Neutrophil (primary cell): ENCODE data around the gene PTPRZ1.

Source experiments
- H3K27ac ChIP-seq: fragments of 200-600 bp; sonication (generic); 2 replicates; pipeline ENCODE4 v1.5.1; 2016; ENCODE audit warnings: mild to moderate bottlenecking, moderate library complexity
- H3K27me3 ChIP-seq: fragments of 200-600 bp; sonication (generic); 2 replicates; pipeline ENCODE4 v1.6.0; 2016; ENCODE audit warnings: mild to moderate bottlenecking
- H3K36me3 ChIP-seq: fragments of 200-600 bp; sonication (generic); 2 replicates; pipeline ENCODE4 v1.5.1; 2017
- H3K4me1 ChIP-seq, 2 experiments: fragments of 200-600 bp in 1 of 2; sonication (generic) in 1 of 2; 1 replicate in 1 of 2; 2 replicates in 1 of 2; pipeline versions ENCODE4 v1.5.1 to v1.6.1; 2013 to 2016; ENCODE audit warnings: low read depth in 1 of 2, low read length in 1 of 2, mild to moderate bottlenecking in 1 of 2, moderate library complexity in 1 of 2; ENCODE audit not compliant: control insufficient read depth in 1 of 2, insufficient read depth in 1 of 2
- H3K4me3 ChIP-seq, 2 experiments: fragments of 200-600 bp in 1 of 2; sonication (generic) in 1 of 2; 1 replicate in 1 of 2; 2 replicates in 1 of 2; pipeline ENCODE4 v1.5.1; 2013 to 2016; ENCODE audit warnings: low read depth in 1 of 2, low read length in 1 of 2, mild to moderate bottlenecking in 1 of 2, moderate library complexity in 1 of 2
- H3K9me3 ChIP-seq: fragments of 200-600 bp; sonication (generic); 2 replicates; pipeline ENCODE4 v1.5.1; 2016
- CTCF ChIP-seq: fragments of 200-600 bp; sonication (generic); IDR thresholded peaks from 2 replicates; pipeline ENCODE4 v1.5.1; 2016; ENCODE audit warnings: antibody characterized with exemption

Gene PTPRZ1

GRCh38 chr7:122033641-122034040 lies 160.7 kb downstream of the PTPRZ1 start:
- TF ChIP-seq CTCF: no peak
- H3K4me1 ChIP-seq: no peaks in the 10 kb centered on the region
- no peak overlapping the region for H3K27ac ChIP-seq
- H3K4me3 ChIP-seq: no peak overlapping the region
- no peaks in the 10 kb centered on the region for H3K9me3 ChIP-seq
- no peaks in the 10 kb centered on the region for H3K27me3 ChIP-seq
- H3K36me3 ChIP-seq: no peaks in the 10 kb centered on the region

GRCh38 chr7:122035876-122036275 lies 162.9 kb downstream of the PTPRZ1 start:
- no peaks in the 10 kb centered on the region for H3K27me3 ChIP-seq
- no peak overlapping the region for H3K27ac ChIP-seq
- H3K4me1 ChIP-seq: no peaks in the 10 kb centered on the region
- no peaks in the 10 kb centered on the region for H3K9me3 ChIP-seq
- no peak overlapping the region for H3K4me3 ChIP-seq
- TF ChIP-seq CTCF: no peak
- H3K36me3 ChIP-seq: no peaks in the 10 kb centered on the region

GRCh38 chr7:122038134-122038533 lies 165.2 kb downstream of the PTPRZ1 start:
- Histone ChIP-seq H3K27me3 (no peaks in the 10 kb centered on the region), H3K27ac (no peak overlapping the region), H3K9me3 (no peaks in the 10 kb centered on the region), H3K36me3 (no peaks in the 10 kb centered on the region), H3K4me1 (no peaks in the 10 kb centered on the region), H3K4me3 (no peak overlapping the region)
- TF ChIP-seq CTCF: no peak

DNA sequence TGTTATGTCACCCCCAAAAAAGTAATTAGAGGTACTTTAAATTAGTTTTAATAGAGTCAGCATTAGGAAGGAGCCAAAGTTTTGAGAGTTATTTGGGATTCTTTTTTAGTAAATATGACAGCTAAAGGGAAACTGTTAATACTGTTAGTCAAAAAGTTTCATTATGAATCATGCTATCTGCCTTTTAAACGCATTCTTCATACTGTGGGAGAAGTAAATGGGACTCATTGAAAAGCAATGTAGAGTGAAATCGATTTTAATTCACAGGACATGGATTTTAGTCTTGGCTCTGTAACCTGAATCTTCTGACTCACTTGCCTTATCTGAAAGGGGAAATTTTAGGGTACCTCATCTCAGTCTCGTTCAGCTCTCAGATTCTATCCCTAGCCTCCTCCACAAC lies 165.9 kb downstream of the PTPRZ1 start:
- Histone ChIP-seq H3K27ac (no peak overlapping the region), H3K4me3 (no peak overlapping the region), H3K36me3 (no peaks in the 10 kb centered on the region), H3K9me3 (no peaks in the 10 kb centered on the region), H3K4me1 (no peaks in the 10 kb centered on the region), H3K27me3 (no peaks in the 10 kb centered on the region)
- TF ChIP-seq CTCF: no peak

GRCh38 chr7:122040147-122040546 lies 167.2 kb downstream of the PTPRZ1 start:
- H3K4me3 ChIP-seq: no peak overlapping the region
- no peaks in the 10 kb centered on the region for H3K9me3 ChIP-seq
- no peaks in the 10 kb centered on the region for H3K4me1 ChIP-seq
- H3K36me3 ChIP-seq: no peaks in the 10 kb centered on the region
- no peak for TF ChIP-seq CTCF
- no peaks in the 10 kb centered on the region for H3K27me3 ChIP-seq
- H3K27ac ChIP-seq: no peak overlapping the region

GRCh38 chr7:122046402-122046801 lies 173.4 kb downstream of the PTPRZ1 start:
- no peaks in the 10 kb centered on the region for H3K27me3 ChIP-seq

More at GRCh38 chr7:122046402-122046801, 173.4 kb downstream of the PTPRZ1 start:
- H3K27ac ChIP-seq: no peak overlapping the region
- TF ChIP-seq CTCF: no peak
- H3K36me3 ChIP-seq: no peaks in the 10 kb centered on the region
- H3K9me3 ChIP-seq: no peaks in the 10 kb centered on the region
- no peaks in the 10 kb centered on the region for H3K4me1 ChIP-seq
- no peak overlapping the region for H3K4me3 ChIP-seq
